Mesothelial cell of epicardium (in vitro differentiated cells): ENCODE results near the gene RNF135. TPM values are rescaled to one million over a fixed set of nuclear protein-coding genes. Genes with fewer than 3 reads are reported as not detected.
"Not testable (repeated sequence)": the region's sequence is repeated elsewhere in the genome, so short reads cannot be mapped to it uniquely, and the experiment has no call there.

ENCODE experiments used
- DNase-seq, 2 experiments: peaks; one replicate each; pipeline ENCODE4 v3.0.0; 2021; ENCODE audit warnings: low spot score in 2 of 2; ENCODE audit not compliant: unreplicated experiment in 2 of 2
- H3K27ac Mint-ChIP-seq: 2 replicates; pipeline ENCODE4 v1.8.0; 2021; ENCODE audit warnings: mixed read lengths
- H3K27me3 Mint-ChIP-seq: 2 replicates; pipeline ENCODE4 v1.8.0; 2021; ENCODE audit warnings: low read depth, mixed read lengths
- H3K36me3 Mint-ChIP-seq: 2 replicates; pipeline ENCODE4 v1.8.0; 2021; ENCODE audit warnings: mixed read lengths
- H3K4me1 Mint-ChIP-seq: 2 replicates; pipeline ENCODE4 v1.8.0; 2021; ENCODE audit warnings: mixed read lengths
- H3K4me3 Mint-ChIP-seq: 2 replicates; pipeline ENCODE4 v1.8.0; 2021; ENCODE audit warnings: mild to moderate bottlenecking, moderate library complexity, mixed read lengths
- H3K9me3 Mint-ChIP-seq: 2 replicates; pipeline ENCODE4 v1.8.0; 2021; ENCODE audit warnings: mixed read lengths
- CTCF ChIP-seq: fragments of 200-600 bp; sonication (generic); IDR thresholded peaks from one replicate; pipeline ENCODE4 v1.5.0; 2021; ENCODE audit warnings: antibody characterized with exemption; ENCODE audit not compliant: unreplicated experiment
- total RNA-seq: library from RNA; stranded (reverse); gene quantifications from 3 replicates; pipeline ENCODE4 v1.2.1, GENCODE V29; 2021

RNF135 gene
- total RNA-seq, 1 donor from 2014 or later: 15.4 TPM

- peaks cover 2% of the 10 kb centered on the region for H3K4me1 Mint-ChIP-seq
- H3K4me3 Mint-ChIP-seq: no peak overlapping the region
- no peaks in the 10 kb centered on the region for H3K27me3 Mint-ChIP-seq
- TF ChIP-seq CTCF: no peak
- peaks cover 4% of the 10 kb centered on the region for H3K36me3 Mint-ChIP-seq
- H3K9me3 Mint-ChIP-seq: peaks cover 3% of the 10 kb centered on the region
- DNase-seq: no peak
- no peak overlapping the region for H3K27ac Mint-ChIP-seq
These were observed 44.8 kb downstream of the RNF135 start for GRCh38 chr17:31015639-31016038.

- TF ChIP-seq CTCF: no peak
- no peaks in the 10 kb centered on the region for H3K9me3 Mint-ChIP-seq
- no peak for DNase-seq
- H3K4me1 Mint-ChIP-seq: no peaks in the 10 kb centered on the region
- H3K36me3 Mint-ChIP-seq: peaks cover under 1% of the 10 kb centered on the region
- H3K27me3 Mint-ChIP-seq: no peaks in the 10 kb centered on the region
- no peak overlapping the region for H3K27ac Mint-ChIP-seq
- no peak overlapping the region for H3K4me3 Mint-ChIP-seq
These were observed 48.2 kb downstream of the RNF135 start for GRCh38 chr17:31019004-31019403.

GRCh38 chr17:31023171-31023570, 52.3 kb downstream of the RNF135 start:
- not testable (repeated sequence) for DNase-seq, H3K4me1 Mint-ChIP-seq, H3K27ac Mint-ChIP-seq, H3K36me3 Mint-ChIP-seq, H3K27me3 Mint-ChIP-seq, H3K4me3 Mint-ChIP-seq, H3K9me3 Mint-ChIP-seq

GRCh38 chr17:31031841-31032240, 61.0 kb downstream of the RNF135 start:
- TF ChIP-seq CTCF: no peak
- no peak for DNase-seq
- no peaks in the 10 kb centered on the region for H3K4me1 Mint-ChIP-seq
- H3K27me3 Mint-ChIP-seq: no peaks in the 10 kb centered on the region
- no peak overlapping the region for H3K4me3 Mint-ChIP-seq
- H3K27ac Mint-ChIP-seq: no peak overlapping the region
- peaks cover 11% of the 10 kb centered on the region for H3K36me3 Mint-ChIP-seq
- no peaks in the 10 kb centered on the region for H3K9me3 Mint-ChIP-seq

- not testable (repeated sequence) for H3K27me3 Mint-ChIP-seq, H3K27ac Mint-ChIP-seq, DNase-seq, H3K4me1 Mint-ChIP-seq, H3K9me3 Mint-ChIP-seq, H3K4me3 Mint-ChIP-seq
- peaks cover 11% of the 10 kb centered on the region for H3K36me3 Mint-ChIP-seq
These were observed 64.8 kb downstream of the RNF135 start for GRCh38 chr17:31035611-31036010.

- not testable (repeated sequence) for DNase-seq, H3K4me1 Mint-ChIP-seq, H3K36me3 Mint-ChIP-seq, H3K9me3 Mint-ChIP-seq, H3K27ac Mint-ChIP-seq, H3K4me3 Mint-ChIP-seq, H3K27me3 Mint-ChIP-seq
These were observed 70.0 kb downstream of the RNF135 start for GRCh38 chr17:31040837-31041236.

GRCh38 chr17:31042378-31042777, 71.5 kb downstream of the RNF135 start:
- not testable (repeated sequence) for H3K36me3 Mint-ChIP-seq, H3K27ac Mint-ChIP-seq

GRCh38 chr17:31046856-31047425, 76.1 kb downstream of the RNF135 start:
- not testable (repeated sequence) for H3K27me3 Mint-ChIP-seq, DNase-seq

More at GRCh38 chr17:31042378-31042777, 71.5 kb downstream of the RNF135 start:
- H3K27me3 Mint-ChIP-seq, DNase-seq, H3K4me3 Mint-ChIP-seq, H3K4me1 Mint-ChIP-seq, H3K9me3 Mint-ChIP-seq: not testable (repeated sequence)

More at GRCh38 chr17:31046856-31047425, 76.1 kb downstream of the RNF135 start:
- H3K4me1 Mint-ChIP-seq, H3K27ac Mint-ChIP-seq, H3K4me3 Mint-ChIP-seq: not testable (repeated sequence)
- peaks cover 22% of the 10 kb centered on the region for H3K36me3 Mint-ChIP-seq
- H3K9me3 Mint-ChIP-seq: peaks cover 13% of the 10 kb centered on the region
